ENCODE measurements around the gene ZNF804B.

Gene ZNF804B

GRCh38 chr7:89283302-89283701 lies 523.8 kb downstream of the ZNF804B start:
- no peak for TF ChIP-seq CTCF (IDR thresholded peaks at IDR 0.05; ENCODE audit: low read depth, low read length)
- Histone ChIP-seq H3K27ac (no peak overlapping the region), H3K4me3 (ENCODE audit: low read depth, low read length) (no peak overlapping the region), H3K9me3 (ENCODE audit: severe bottlenecking) (no peaks in the 10 kb centered on the region), H3K36me3 (no peaks in the 10 kb centered on the region), H3K27me3 (ENCODE audit: insufficient read depth, low read depth, severe bottlenecking) (no peaks in the 10 kb centered on the region)
- no peak for DNase-seq

GRCh38 chr7:89308535-89308934 lies 549.0 kb downstream of the ZNF804B start:
- Histone ChIP-seq H3K4me3 (ENCODE audit: low read depth, low read length) (no peak overlapping the region), H3K9me3 (ENCODE audit: severe bottlenecking) (no peaks in the 10 kb centered on the region), H3K27me3 (ENCODE audit: insufficient read depth, low read depth, severe bottlenecking) (no peaks in the 10 kb centered on the region), H3K36me3 (no peaks in the 10 kb centered on the region), H3K27ac (no peak overlapping the region)
- DNase-seq = no peak
- TF ChIP-seq CTCF (IDR thresholded peaks at IDR 0.05; ENCODE audit: low read depth, low read length) = no peak

GRCh38 chr7:89311886-89312285 lies 552.4 kb downstream of the ZNF804B start:
- no peak overlapping the region for H3K27ac ChIP-seq
- H3K9me3 ChIP-seq (ENCODE audit: severe bottlenecking) = peaks cover 4% of the 10 kb centered on the region
- H3K36me3 ChIP-seq = no peaks in the 10 kb centered on the region
- no peak for DNase-seq
- no peak overlapping the region for H3K4me3 ChIP-seq (ENCODE audit: low read depth, low read length)
- H3K27me3 ChIP-seq (ENCODE audit: insufficient read depth, low read depth, severe bottlenecking) = no peaks in the 10 kb centered on the region
- TF ChIP-seq CTCF (IDR thresholded peaks at IDR 0.05; ENCODE audit: low read depth, low read length) = no peak

GRCh38 chr7:89312551-89312950 lies 553.1 kb downstream of the ZNF804B start:
- no peaks in the 10 kb centered on the region for H3K36me3 ChIP-seq
- H3K27me3 ChIP-seq (ENCODE audit: insufficient read depth, low read depth, severe bottlenecking) = no peaks in the 10 kb centered on the region
- H3K4me3 ChIP-seq (ENCODE audit: low read depth, low read length) = no peak overlapping the region
- no peak for DNase-seq
- no peak for TF ChIP-seq CTCF (IDR thresholded peaks at IDR 0.05; ENCODE audit: low read depth, low read length)
- peaks cover 4% of the 10 kb centered on the region for H3K9me3 ChIP-seq (ENCODE audit: severe bottlenecking)
- no peak overlapping the region for H3K27ac ChIP-seq

GRCh38 chr7:89316584-89317251 lies 557.2 kb downstream of the ZNF804B start:
- peaks cover 6% of the 10 kb centered on the region for H3K9me3 ChIP-seq (ENCODE audit: severe bottlenecking)
- no peak for TF ChIP-seq CTCF (IDR thresholded peaks at IDR 0.05; ENCODE audit: low read depth, low read length)
- no peak for DNase-seq
- H3K4me3 ChIP-seq (ENCODE audit: low read depth, low read length) = no peak overlapping the region
- no peaks in the 10 kb centered on the region for H3K27me3 ChIP-seq (ENCODE audit: insufficient read depth, low read depth, severe bottlenecking)
- peak overlapping the region; percentile 79 for H3K27ac ChIP-seq
- H3K36me3 ChIP-seq = no peaks in the 10 kb centered on the region

- Histone ChIP-seq H3K27ac (no peak overlapping the region), H3K36me3 (no peaks in the 10 kb centered on the region), H3K9me3 (ENCODE audit: severe bottlenecking) (no peaks in the 10 kb centered on the region), H3K4me3 (ENCODE audit: low read depth, low read length) (no peak overlapping the region), H3K27me3 (ENCODE audit: insufficient read depth, low read depth, severe bottlenecking) (no peaks in the 10 kb centered on the region)
- no peak for DNase-seq
- TF ChIP-seq CTCF (IDR thresholded peaks at IDR 0.05; ENCODE audit: low read depth, low read length) = no peak
Measured at GRCh38 chr7:89332026-89332425, 572.5 kb downstream of the ZNF804B start.
